ENCODE data around the gene SCYL2.
A peak's percentile ranks its signal among the peaks of the same experiment; 100 is the strongest.
"Not testable (repeated sequence)": the region's sequence is repeated elsewhere in the genome, so short reads cannot be mapped to it uniquely, and the experiment has no call there.

SCYL2 gene

GRCh38 chr12:100326208-100326607, 59.2 kb downstream of the SCYL2 start:
- no peak for DNase-seq (ENCODE audit: low read depth in 2 of 2)

DNA sequence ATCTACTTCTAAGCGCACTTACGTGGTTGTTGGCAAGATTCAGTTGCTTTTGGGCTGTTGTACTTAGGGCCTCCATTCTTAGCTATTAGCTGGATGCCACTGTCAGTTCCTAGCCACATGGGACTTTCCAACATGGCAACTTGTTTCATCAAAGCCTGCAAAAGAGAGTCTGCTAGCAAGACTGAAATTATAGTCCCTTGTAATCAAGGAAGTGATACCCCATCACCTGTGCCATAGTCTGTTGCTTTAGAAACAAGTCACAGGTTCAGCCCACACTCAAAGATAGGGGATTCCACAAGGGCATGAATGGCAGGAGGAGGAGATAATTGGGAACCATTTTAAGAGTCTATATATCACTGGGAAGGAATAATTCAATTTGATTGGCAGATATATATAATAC, 62.8 kb downstream of the SCYL2 start:
- no peak for DNase-seq (ENCODE audit: low read depth in 2 of 2)

- DNase-seq (ENCODE audit: low read depth in 2 of 2): no peak
Measured at GRCh38 chr12:100331871-100332270, 64.9 kb downstream of the SCYL2 start.

DNA sequence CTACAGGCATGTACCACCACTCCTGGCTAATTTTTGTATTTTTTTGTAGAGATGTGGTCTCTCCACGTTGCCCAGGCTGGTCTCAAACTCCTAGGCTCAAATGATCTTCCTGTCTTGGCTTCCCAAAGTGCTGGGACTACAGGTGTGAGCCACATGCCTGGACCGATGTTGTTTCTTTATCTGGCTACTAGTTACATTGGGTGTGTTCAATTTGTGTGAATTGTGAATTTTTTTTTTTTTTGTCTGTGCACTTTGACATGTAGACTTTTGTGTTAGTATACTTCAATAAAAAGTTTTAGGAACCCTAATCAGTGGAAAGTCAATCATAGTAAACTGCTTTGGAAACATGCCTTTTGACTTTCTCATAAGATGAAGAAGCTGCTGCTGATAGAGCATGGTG, 65.9 kb downstream of the SCYL2 start:
- no peak for DNase-seq (ENCODE audit: low read depth in 2 of 2)

DNA sequence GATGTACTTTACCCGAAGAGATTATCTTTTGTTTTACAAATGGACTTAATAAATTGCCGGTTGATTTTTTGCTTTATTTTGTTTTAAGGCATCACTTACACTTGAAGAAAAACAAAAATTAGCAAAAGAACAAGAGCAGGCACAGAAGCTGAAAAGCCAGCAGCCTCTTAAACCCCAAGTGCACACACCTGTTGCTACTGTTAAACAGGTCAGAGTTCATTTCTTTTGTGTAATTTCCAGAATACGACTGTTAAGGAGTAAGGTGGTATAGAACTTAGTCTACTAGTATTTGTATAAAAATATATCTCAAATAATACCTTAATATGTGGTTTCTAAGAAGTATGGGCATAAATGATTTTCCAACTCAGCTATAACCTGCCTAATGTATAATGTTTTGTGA, 70.3 kb downstream of the SCYL2 start:
- no peak for DNase-seq (ENCODE audit: low read depth in 2 of 2)

DNA sequence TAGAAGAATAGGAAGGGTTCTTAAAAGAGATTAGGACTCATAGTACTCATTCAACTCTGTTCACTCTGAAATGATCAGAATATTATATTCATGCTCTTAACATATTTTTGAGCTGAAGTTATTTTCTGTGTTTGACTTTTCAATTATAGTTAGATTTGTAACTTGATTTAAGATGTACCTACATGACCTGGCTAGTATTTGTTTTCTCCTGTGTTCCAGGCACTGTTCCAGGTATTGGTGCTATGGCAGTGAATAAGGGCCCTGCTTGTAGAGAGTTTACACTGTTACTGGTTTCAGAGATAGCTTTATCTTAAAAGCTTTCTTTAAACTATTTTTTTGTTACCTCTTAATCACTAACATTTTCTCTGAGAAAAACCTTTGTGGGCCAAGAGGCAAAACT, 70.8 kb downstream of the SCYL2 start:
- no peak for DNase-seq (ENCODE audit: low read depth in 2 of 2)

DNA sequence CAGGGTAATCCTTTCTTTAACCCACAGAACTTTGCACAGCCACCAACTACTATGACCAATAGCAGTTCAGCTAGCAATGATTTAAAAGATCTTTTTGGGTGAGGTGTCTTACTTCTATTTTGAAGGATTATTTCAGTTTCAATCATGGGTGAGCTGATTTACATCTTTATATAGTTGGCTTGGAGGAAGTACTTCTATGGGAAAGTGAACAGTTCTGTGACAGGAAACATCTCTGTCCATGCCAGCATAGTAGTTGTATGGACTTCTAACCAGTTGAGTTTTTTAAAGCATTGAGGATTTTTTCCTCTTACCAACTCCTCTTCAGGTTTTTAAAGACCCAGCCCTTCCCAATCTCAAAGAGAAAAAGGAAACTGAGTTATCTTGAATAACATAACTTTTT, 72.1 kb downstream of the SCYL2 start:
- no peak for DNase-seq (ENCODE audit: low read depth in 2 of 2)

GRCh38 chr12:100342897-100343296, 75.9 kb downstream of the SCYL2 start:
- not testable (repeated sequence) for DNase-seq (ENCODE audit: low read depth in 2 of 2)

- not testable (repeated sequence) for DNase-seq (ENCODE audit: low read depth in 2 of 2)
Measured at GRCh38 chr12:100344351-100344750, 77.4 kb downstream of the SCYL2 start.

- no peak for DNase-seq (ENCODE audit: low read depth in 2 of 2)
Measured at GRCh38 chr12:100345020-100345767, 78.2 kb downstream of the SCYL2 start.

- DNase-seq (ENCODE audit: low read depth in 2 of 2): no peak
Measured at GRCh38 chr12:100346660-100347059, 79.7 kb downstream of the SCYL2 start.

- DNase-seq (ENCODE audit: low read depth in 2 of 2): peak in 1 of 2 experiments; percentile 7
Measured at GRCh38 chr12:100348657-100349454, 81.9 kb downstream of the SCYL2 start.

DNA sequence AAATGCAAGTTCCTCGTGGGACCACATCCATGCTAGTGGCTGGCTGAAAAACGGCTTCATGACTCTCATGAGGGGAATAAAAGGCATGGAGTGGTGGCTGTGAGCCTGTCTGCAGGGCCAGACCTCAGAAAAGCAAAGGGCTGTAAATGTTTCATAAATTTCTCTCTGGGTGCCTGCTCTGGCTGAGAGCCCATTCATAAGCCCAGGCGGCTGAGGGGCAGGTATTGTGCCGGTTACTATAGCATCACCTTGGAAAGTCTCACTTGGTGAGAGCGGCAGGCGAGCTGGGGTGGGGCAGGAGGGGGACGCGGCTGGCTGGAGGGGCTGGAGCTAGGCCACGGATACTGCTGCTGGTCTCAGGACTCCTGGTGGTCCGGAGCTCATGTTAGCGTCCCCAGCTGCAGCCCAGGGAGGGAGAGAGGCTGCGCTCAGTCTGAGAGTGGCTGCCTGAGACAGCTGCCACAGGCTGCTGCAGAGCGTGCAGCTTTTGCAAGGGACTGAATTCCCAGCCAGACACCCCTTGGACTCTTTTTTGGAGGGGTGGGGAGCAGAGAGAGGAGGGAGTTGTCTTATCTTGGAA, 89.8 kb downstream of the SCYL2 start, which contains the start of gene SLC17A8:
SLC17A8 (plus strand) TSS at position 431 of the 580 bp plus-strand sequence. CDS start 318 bp downstream, outside the sequence.
- no peak for DNase-seq (ENCODE audit: low read depth in 2 of 2)

- DNase-seq (ENCODE audit: low read depth in 2 of 2): no peak
Measured at GRCh38 chr12:100359248-100359647, 92.3 kb downstream of the SCYL2 start.

GRCh38 chr12:100359822-100360221, 92.8 kb downstream of the SCYL2 start:
- no peak for DNase-seq (ENCODE audit: low read depth in 2 of 2)

DNA sequence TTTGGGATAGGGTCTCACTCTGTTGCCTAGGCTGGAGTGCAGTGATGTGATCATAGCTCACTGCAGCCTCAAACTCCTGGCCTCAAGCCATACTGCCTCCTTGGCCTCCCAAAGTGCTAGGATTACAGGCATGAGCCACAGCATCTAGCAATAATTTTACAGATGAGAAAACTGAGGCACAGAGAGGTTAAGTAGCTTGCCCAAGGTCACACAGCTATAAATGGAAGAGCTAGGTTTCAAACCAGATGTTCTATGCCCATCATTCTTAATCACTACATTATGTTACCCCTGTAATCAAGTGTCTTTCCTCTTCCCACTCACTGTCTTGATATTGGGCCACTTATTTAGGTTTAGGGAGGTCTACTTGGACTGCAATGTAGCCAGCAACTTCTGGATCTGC, 93.5 kb downstream of the SCYL2 start:
- DNase-seq (ENCODE audit: low read depth in 2 of 2): no peak

- DNase-seq (ENCODE audit: low read depth in 2 of 2): no peak
Measured at GRCh38 chr12:100364324-100364723, 97.3 kb downstream of the SCYL2 start.

- no peak for DNase-seq (ENCODE audit: low read depth in 2 of 2)
Measured at GRCh38 chr12:100365411-100365810, 98.4 kb downstream of the SCYL2 start.

DNA sequence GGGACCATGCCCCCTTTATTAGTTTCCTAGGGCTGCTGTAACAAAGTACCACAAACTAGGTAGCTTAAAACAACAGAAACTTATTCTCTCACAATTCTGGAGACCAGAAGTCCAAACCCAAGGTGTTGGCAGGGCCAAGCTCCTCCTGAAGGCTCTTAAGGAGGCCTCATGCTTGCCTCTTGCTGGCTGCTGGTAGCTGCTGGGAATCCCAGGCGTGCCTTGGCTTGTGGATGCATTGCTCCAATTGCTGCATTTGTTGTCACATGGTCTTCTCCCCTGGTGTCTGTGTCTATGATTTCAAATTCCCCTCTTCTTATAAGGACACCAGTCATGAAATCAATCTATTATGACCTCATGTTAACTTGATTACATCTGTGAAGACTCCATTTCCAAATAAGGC, 101.1 kb downstream of the SCYL2 start:
- no peak for DNase-seq (ENCODE audit: low read depth in 2 of 2)

DNA sequence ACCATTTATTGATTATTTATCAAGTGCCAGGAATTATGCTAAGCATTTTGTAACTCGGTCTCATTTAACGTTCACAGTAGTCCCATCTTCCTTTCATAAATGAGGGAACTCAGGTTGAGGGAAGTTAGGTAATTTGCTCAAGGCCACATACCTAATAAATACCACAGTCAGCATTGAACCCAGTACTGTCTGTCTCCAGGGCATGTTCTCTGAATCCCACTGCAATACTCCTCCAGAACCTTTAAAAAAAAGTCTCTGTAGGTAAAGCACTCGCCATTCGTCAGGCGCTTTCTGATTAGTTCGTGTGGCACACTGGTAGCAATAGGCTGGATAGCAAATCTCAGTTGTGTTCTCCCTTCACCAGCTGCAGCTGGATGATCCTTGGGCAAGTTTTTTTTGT, 104.2 kb downstream of the SCYL2 start:
- no peak for DNase-seq (ENCODE audit: low read depth in 2 of 2)

DNA sequence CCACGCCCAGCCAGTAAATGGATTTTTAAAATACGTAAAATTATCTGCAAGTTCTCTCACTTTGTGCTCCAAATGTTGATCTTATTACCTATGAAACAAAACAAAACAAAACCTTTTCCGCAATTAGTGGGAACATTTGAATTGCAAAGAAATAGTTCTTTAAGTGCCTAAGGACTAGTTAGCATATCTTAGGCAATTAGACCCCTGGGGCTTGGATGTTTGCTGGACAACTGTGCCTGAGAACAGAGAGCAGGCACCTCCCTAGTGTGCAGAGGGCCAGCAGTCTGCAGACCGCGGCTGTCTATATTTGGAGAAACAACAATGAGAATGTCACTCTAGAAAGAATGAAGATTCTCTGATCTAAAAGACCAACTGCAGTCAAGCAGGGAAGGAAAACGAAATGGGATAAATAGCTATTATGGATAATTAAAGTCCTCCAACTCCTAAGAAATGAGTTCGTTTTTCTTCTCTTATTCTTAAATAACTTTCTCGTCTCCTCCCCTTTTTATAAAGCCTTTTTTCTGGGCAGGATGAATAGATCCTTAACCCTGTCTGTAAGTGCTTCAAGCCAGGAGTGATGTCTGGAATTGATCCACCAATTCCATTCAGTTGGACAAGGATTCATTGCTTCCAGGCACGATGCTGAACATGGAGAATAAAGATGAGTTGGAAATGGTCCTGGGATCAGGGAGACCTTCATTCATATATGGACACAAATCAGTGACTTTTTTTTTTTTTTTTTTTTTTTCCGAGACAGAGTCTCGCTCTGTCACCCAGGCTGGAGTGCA, 106.1 kb downstream of the SCYL2 start:
- no peak for DNase-seq (ENCODE audit: low read depth in 2 of 2)

All from fibroblast of skin of left biceps (primary cell).